KMS-11 (cell line): ENCODE results near the gene G6PD.
A peak's percentile ranks its signal among the peaks of the same experiment; 100 is the strongest.

ENCODE experiments used
- H2AFZ ChIP-seq: fragments of 200-600 bp; sonication (generic); 2 replicates; pipeline ENCODE4 v1.6.1; 2016; ENCODE audit warnings: antibody characterized with exemption, mixed run types, low read depth
- H3K27ac ChIP-seq: fragments of 200-600 bp; sonication (generic); 2 replicates; pipeline ENCODE4 v1.6.1; 2016; ENCODE audit warnings: mild to moderate bottlenecking, mixed run types
- H3K27me3 ChIP-seq: fragments of 200-600 bp; sonication (generic); 2 replicates; pipeline ENCODE4 v1.6.1; 2017; ENCODE audit warnings: mild to moderate bottlenecking, low read depth, mixed run types, moderate library complexity; ENCODE audit not compliant: insufficient read depth
- H3K36me3 ChIP-seq: fragments of 200-600 bp; sonication (generic); 2 replicates; pipeline ENCODE4 v1.6.1; 2017; ENCODE audit warnings: mild to moderate bottlenecking, mixed run types; ENCODE audit not compliant: insufficient read depth
- H3K4me1 ChIP-seq: fragments of 200-600 bp; sonication (generic); 2 replicates; pipeline ENCODE4 v1.6.1; 2016; ENCODE audit warnings: mild to moderate bottlenecking, low read depth, mixed run types; ENCODE audit not compliant: poor library complexity, severe bottlenecking
- H3K4me2 ChIP-seq: fragments of 200-600 bp; sonication (generic); 2 replicates; pipeline ENCODE4 v1.7.0; 2016; ENCODE audit warnings: mild to moderate bottlenecking, mixed run types
- H3K4me3 ChIP-seq: fragments of 200-600 bp; sonication (generic); IDR thresholded peaks from 2 replicates; pipeline ENCODE4 v1.6.1; 2017; ENCODE audit warnings: low read depth, low read length, mixed read lengths; ENCODE audit not compliant: insufficient read depth
- H3K79me2 ChIP-seq: fragments of 200-600 bp; sonication (generic); 2 replicates; pipeline ENCODE4 v1.6.1; 2016; ENCODE audit warnings: low read depth, mixed run types; ENCODE audit not compliant: insufficient read depth
- H3K9ac ChIP-seq: fragments of 200-600 bp; sonication (generic); 2 replicates; pipeline ENCODE4 v1.6.1; 2016; ENCODE audit warnings: mild to moderate bottlenecking, mixed run types
- H4K20me1 ChIP-seq: fragments of 200-600 bp; sonication (generic); 2 replicates; pipeline ENCODE4 v1.6.1; 2016; ENCODE audit warnings: mild to moderate bottlenecking, mixed run types; ENCODE audit not compliant: insufficient read depth
- CTCF ChIP-seq: fragments of 200-600 bp; sonication (generic); conservative IDR thresholded peaks from 2 replicates; pipeline ENCODE4 v1.6.1; 2017; ENCODE audit warnings: low read depth, mild to moderate bottlenecking, antibody characterized with exemption, low read length, moderate library complexity, mixed read lengths

G6PD gene

DNA sequence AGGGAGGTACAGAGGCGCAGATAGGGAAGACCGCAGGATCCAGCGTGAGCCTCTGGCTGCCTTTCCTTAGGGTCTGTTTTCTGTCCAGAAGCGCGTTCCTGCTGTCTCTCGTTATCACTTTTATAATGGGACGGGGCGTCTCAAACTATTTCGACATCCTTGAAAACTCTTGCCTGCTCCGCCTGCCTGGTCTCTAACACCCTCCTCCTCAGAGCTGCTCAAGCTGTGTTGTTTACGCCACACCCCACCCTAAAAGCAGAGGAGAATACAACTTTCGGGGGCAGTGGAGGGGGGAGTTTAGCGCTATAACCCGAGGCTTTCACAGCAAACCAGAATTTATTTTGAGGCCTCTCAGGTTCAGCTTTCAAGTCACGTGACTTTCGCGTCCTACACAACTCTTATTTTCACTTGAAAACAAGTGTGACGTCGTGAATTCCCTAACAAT lies 30.0 kb downstream of the G6PD start:
- H3K79me2 ChIP-seq: no peaks in the 10 kb centered on the region
- TF ChIP-seq CTCF: no peak
- H4K20me1 ChIP-seq: no peaks in the 10 kb centered on the region
- no peak overlapping the region for H3K4me3 ChIP-seq
- H3K36me3 ChIP-seq: no peaks in the 10 kb centered on the region
- peak overlapping the region; percentile 37; the same call in 1 of the 2 replicates for H3K9ac ChIP-seq
- H3K27ac ChIP-seq: no peak overlapping the region
- no peaks in the 10 kb centered on the region for H3K27me3 ChIP-seq
- peaks cover 10% of the 10 kb centered on the region for H3K4me1 ChIP-seq
- peak overlapping the region; percentile 76 for H2AFZ ChIP-seq
- peak overlapping the region; percentile 70 for H3K4me2 ChIP-seq

GRCh38 chrX:154515966-154516655 lies 30.5 kb downstream of the G6PD start, which contains the start of gene FAM3A:
Gene FAM3A, minus strand, starts transcription at chrX:154516232. Its CDS starts 460 bp downstream, at chrX:154515772.
- Histone ChIP-seq H3K9ac (peak within 1 kb of the TSS; percentile 58), H3K36me3 (no peaks in the 10 kb centered on the region), H2AFZ (peak within 1 kb of the TSS; percentile 76), H3K4me3 (no peak within 1 kb of the TSS), H3K4me1 (peaks cover 10% of the 10 kb centered on the region), H3K27me3 (no peaks in the 10 kb centered on the region), H4K20me1 (no peaks in the 10 kb centered on the region), H3K27ac (peak within 1 kb of the TSS; percentile 63), H3K4me2 (peak within 1 kb of the TSS; percentile 82), H3K79me2 (no peaks in the 10 kb centered on the region)
- TF ChIP-seq CTCF: no peak

GRCh38 chrX:154515090-154515965 lies 31.3 kb downstream of the G6PD start:
- no peaks in the 10 kb centered on the region for H3K27me3 ChIP-seq
- H3K9ac ChIP-seq: peak overlapping the region; percentile 58
- peaks cover 10% of the 10 kb centered on the region for H3K4me1 ChIP-seq
- no peaks in the 10 kb centered on the region for H4K20me1 ChIP-seq
- peak overlapping the region; percentile 82 for H3K4me2 ChIP-seq
- H3K27ac ChIP-seq: peak overlapping the region; percentile 63
- peak overlapping the region; percentile 18; the same call in 1 of the 2 replicates for H2AFZ ChIP-seq
- no peak overlapping the region for H3K4me3 ChIP-seq
- no peak for TF ChIP-seq CTCF
- no peaks in the 10 kb centered on the region for H3K79me2 ChIP-seq
- H3K36me3 ChIP-seq: no peaks in the 10 kb centered on the region

- Histone ChIP-seq H3K4me2 (no peak overlapping the region), H3K4me3 (no peak overlapping the region), H4K20me1 (no peaks in the 10 kb centered on the region)
These were observed 32.9 kb downstream of the G6PD start for GRCh38 chrX:154513716-154514115.

More at GRCh38 chrX:154513716-154514115, 32.9 kb downstream of the G6PD start:
- H2AFZ ChIP-seq: no peak overlapping the region
- H3K9ac ChIP-seq: no peak overlapping the region
- H3K4me1 ChIP-seq: peaks cover 10% of the 10 kb centered on the region
- no peak overlapping the region for H3K27ac ChIP-seq
- no peaks in the 10 kb centered on the region for H3K27me3 ChIP-seq
- H3K36me3 ChIP-seq: no peaks in the 10 kb centered on the region
- H3K79me2 ChIP-seq: no peaks in the 10 kb centered on the region
- TF ChIP-seq CTCF: no peak
